ENCODE data around the gene ANKRD24. TPM values are rescaled to one million over a fixed set of nuclear protein-coding genes. Genes with fewer than 3 reads are reported as not detected.

ANKRD24 gene
- total and polyA plus RNA-seq, 3 donors from 2014 or later: 16.5 to 21.1 (median 20.4) TPM

- 77 to 79% methylated on average over 7 of the region's 7 CpGs for WGBS, 2 donors
- Histone ChIP-seq H3K4me1 (no peaks in the 10 kb centered on the region), H3K36me3 (ENCODE audit: low read depth, missing control alignments) (no peaks in the 10 kb centered on the region), H3K27ac (no peak overlapping the region), H3K4me3 (no peak overlapping the region), H3K27me3 (no peaks in the 10 kb centered on the region), H3K9me3 (no peaks in the 10 kb centered on the region)
- intact Hi-C loops (cut with DNase I; ENCODE audit: low total_unique reads): no loop called here
- no peak for DNase-seq
- no peak for TF ChIP-seq CTCF (IDR thresholded peaks at IDR 0.05)
- no peak for TF ChIP-seq POLR2A (IDR thresholded peaks at IDR 0.05)
Observed at GRCh38 chr19:4161415-4162077, 20.9 kb upstream of the ANKRD24 start.

GRCh38 chr19:4164262-4164661, 18.2 kb upstream of the ANKRD24 start:
- H3K27me3 ChIP-seq: no peaks in the 10 kb centered on the region

GRCh38 chr19:4171676-4172075, 10.8 kb upstream of the ANKRD24 start:
- H3K9me3 ChIP-seq: no peaks in the 10 kb centered on the region
- DNase-seq: no peak

More at GRCh38 chr19:4164262-4164661, 18.2 kb upstream of the ANKRD24 start:
- H3K36me3 ChIP-seq (ENCODE audit: low read depth, missing control alignments): no peaks in the 10 kb centered on the region
- H3K4me1 ChIP-seq: no peaks in the 10 kb centered on the region
- H3K27ac ChIP-seq: no peak overlapping the region
- WGBS, 2 donors: 65 to 71% methylated on average over 11 of the region's 11 CpGs
- H3K4me3 ChIP-seq: no peak overlapping the region
- H3K9me3 ChIP-seq: no peaks in the 10 kb centered on the region
- no peak for TF ChIP-seq POLR2A (IDR thresholded peaks at IDR 0.05)
- no peak for TF ChIP-seq CTCF (IDR thresholded peaks at IDR 0.05)
- DNase-seq: no peak
- intact Hi-C loops (cut with DNase I; ENCODE audit: low total_unique reads): no loop called here

GRCh38 chr19:4172861-4173473, 9.5 kb upstream of the ANKRD24 start:
- H3K4me3 ChIP-seq: no peak overlapping the region

More at GRCh38 chr19:4171676-4172075, 10.8 kb upstream of the ANKRD24 start:
- no peak overlapping the region for H3K27ac ChIP-seq
- 73 to 80% methylated on average over 11 to 21 of the region's 22 CpGs for WGBS, 2 donors
- no peaks in the 10 kb centered on the region for H3K27me3 ChIP-seq
- TF ChIP-seq POLR2A (IDR thresholded peaks at IDR 0.05) (no peak), CTCF (IDR thresholded peaks at IDR 0.05) (no peak)
- no peaks in the 10 kb centered on the region for H3K36me3 ChIP-seq (ENCODE audit: low read depth, missing control alignments)
- no peak overlapping the region for H3K4me3 ChIP-seq
- intact Hi-C loops (cut with DNase I; ENCODE audit: low total_unique reads): no loop called here
- H3K4me1 ChIP-seq: no peaks in the 10 kb centered on the region

More at GRCh38 chr19:4172861-4173473, 9.5 kb upstream of the ANKRD24 start:
- Histone ChIP-seq H3K4me1 (no peaks in the 10 kb centered on the region), H3K27ac (no peak overlapping the region), H3K36me3 (ENCODE audit: low read depth, missing control alignments) (no peaks in the 10 kb centered on the region), H3K27me3 (no peaks in the 10 kb centered on the region), H3K9me3 (no peaks in the 10 kb centered on the region)
- WGBS, 2 donors: 3 to 16% methylated on average over 17 to 42 of the region's 45 CpGs
- intact Hi-C loops (cut with DNase I; ENCODE audit: low total_unique reads): no loop called here
- TF ChIP-seq POLR2A (IDR thresholded peaks at IDR 0.05) (no peak), CTCF (IDR thresholded peaks at IDR 0.05) (no peak)
- DNase-seq: peak; percentile 63

Measured in testis (tissue), 3 donors.